GM06990 (cell line): Measurements from ENCODE around the gene EIF4H.

Experiments used
- DNase-seq: peaks from one replicate; pipeline ENCODE4 v3.0.0-alpha.2; 2011; ENCODE audit not compliant: insufficient read length; ENCODE audit errors: extremely low read depth
- H3K27me3 ChIP-seq: replicated peaks from 2 replicates; pipeline ENCODE4 v1.6.0; 2011; ENCODE audit warnings: low read length; ENCODE audit not compliant: control insufficient read depth, insufficient read depth
- H3K36me3 ChIP-seq: 2 replicates; pipeline ENCODE4 v1.5.1; 2011; ENCODE audit warnings: low read length; ENCODE audit not compliant: control insufficient read depth, insufficient read depth
- H3K4me3 ChIP-seq: replicated peaks from 2 replicates; pipeline ENCODE4 v1.5.1; 2011; ENCODE audit warnings: low read depth, mild to moderate bottlenecking, control low read depth, low read length
- TF ChIP-seq, protein P1 (sequence below): IDR thresholded peaks from 2 replicates; pipeline ENCODE4 v1.5.1; 2011; ENCODE audit warnings: low read length, control low read depth, mild to moderate bottlenecking, inconsistent platforms; ENCODE audit not compliant: insufficient read depth, poor library complexity, severe bottlenecking

Gene EIF4H

DNA sequence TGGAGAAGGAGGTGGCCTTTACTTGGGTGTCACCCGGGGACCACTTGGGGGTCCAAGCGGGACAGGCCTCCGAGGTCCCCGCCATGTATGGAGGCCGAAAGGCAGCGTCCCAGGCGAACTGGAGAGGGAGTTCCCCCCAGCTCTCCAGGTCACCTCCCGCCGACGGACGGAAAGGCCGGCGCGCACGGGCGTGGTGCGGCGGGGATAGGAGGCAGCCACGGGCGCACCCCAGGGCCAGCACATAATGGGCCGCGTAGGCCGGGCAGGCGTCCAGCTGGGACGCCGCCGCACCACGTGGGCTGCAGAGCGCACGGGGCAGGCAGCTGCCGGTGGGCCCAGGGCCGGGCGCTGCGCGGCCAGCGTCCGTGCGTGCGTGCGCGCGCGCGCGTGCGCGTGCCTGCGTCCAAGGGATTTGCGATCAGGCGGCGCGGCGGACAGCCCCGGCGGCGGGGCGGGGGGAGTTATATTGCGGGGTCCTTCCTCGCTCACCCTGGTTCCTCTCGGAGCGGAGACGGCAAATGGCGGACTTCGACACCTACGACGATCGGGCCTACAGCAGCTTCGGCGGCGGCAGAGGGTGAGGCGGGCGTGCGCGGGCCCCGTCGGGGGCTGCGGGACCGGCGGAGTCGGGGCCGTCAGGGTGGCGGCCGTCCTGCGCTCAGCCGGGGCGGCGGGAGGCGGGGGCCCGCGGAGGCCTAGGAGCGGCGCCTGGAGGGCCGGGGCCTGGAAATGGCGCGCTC lies at the start of gene EIF4H:
Gene EIF4H, plus strand, starts transcription at position 491 of the 740 bp plus-strand sequence. Its CDS starts 28 bp downstream, at position 519.
- no peaks in the 10 kb centered on the region for H3K27me3 ChIP-seq
- TF ChIP-seq, protein P1, sequence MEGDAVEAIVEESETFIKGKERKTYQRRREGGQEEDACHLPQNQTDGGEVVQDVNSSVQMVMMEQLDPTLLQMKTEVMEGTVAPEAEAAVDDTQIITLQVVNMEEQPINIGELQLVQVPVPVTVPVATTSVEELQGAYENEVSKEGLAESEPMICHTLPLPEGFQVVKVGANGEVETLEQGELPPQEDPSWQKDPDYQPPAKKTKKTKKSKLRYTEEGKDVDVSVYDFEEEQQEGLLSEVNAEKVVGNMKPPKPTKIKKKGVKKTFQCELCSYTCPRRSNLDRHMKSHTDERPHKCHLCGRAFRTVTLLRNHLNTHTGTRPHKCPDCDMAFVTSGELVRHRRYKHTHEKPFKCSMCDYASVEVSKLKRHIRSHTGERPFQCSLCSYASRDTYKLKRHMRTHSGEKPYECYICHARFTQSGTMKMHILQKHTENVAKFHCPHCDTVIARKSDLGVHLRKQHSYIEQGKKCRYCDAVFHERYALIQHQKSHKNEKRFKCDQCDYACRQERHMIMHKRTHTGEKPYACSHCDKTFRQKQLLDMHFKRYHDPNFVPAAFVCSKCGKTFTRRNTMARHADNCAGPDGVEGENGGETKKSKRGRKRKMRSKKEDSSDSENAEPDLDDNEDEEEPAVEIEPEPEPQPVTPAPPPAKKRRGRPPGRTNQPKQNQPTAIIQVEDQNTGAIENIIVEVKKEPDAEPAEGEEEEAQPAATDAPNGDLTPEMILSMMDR = no peak
- peak within 1 kb of the TSS; percentile 92 for H3K4me3 ChIP-seq
- peak; percentile 98 for DNase-seq
- peaks cover 2% of the 10 kb centered on the region for H3K36me3 ChIP-seq

DNA sequence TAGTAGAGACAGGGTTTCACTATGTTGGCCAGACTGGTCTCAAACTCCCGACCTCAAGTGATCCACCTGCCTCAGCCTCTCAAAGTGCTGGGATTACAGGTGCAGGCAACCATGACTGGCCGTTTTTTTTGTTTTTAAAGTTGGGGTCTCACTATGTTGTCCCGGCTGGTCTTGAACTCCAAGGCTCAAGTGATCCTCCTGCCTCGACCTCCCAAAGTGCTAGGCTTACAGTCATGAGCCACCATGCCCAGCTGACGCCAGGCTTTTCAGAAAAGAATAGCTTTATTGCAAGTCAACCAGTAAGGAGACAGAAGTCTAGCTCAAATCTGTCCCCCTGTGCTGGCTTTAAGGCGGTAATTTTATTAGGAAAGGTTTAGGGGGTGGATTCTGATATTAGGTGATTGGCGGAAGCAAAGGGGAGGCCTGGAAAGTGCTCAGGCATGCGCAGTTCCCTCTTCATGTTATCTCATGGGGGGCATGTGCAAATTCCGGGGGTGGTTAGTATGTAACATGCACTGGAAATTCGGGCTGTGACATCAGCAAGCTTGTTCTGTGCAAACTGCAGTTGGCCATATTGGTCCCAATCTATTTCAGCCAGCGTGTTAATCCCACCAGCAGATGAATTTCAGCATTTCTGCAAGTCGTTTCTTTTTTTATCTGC lies 47.8 kb upstream of the EIF4H start:
- no peak for DNase-seq
- TF ChIP-seq, protein P1 = no peak
- H3K36me3 ChIP-seq = peaks cover 4% of the 10 kb centered on the region
- H3K4me3 ChIP-seq = no peak overlapping the region
- no peaks in the 10 kb centered on the region; the same call in 1 of the 2 replicates for H3K27me3 ChIP-seq

GRCh38 chr7:74129887-74130286 lies 44.3 kb upstream of the EIF4H start:
- no peaks in the 10 kb centered on the region; the same call in 1 of the 2 replicates for H3K27me3 ChIP-seq
- TF ChIP-seq, protein P1 = no peak
- DNase-seq = no peak

DNA sequence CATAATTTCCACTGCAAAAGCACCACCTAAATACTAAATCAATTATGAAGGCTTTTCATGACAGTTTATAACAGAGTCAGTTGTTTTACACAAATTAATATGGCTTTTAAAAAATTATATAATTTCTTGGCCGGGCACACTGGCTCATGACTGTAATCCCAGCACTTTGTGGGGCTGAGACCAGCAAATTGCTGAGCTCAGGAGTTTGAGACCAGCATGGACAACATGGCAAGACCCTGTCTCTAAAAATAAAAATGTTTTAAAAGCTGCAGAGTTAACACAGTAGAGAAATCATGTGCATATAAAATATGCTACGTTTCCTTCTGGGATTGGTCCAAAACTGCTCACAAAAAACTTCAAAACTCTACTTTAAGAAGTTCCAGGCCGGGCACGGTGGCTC lies 43.6 kb upstream of the EIF4H start:
- TF ChIP-seq, protein P1 = no peak

More at GRCh38 chr7:74129887-74130286, 44.3 kb upstream of the EIF4H start:
- H3K36me3 ChIP-seq = no peaks in the 10 kb centered on the region
- H3K4me3 ChIP-seq = no peak overlapping the region

DNA sequence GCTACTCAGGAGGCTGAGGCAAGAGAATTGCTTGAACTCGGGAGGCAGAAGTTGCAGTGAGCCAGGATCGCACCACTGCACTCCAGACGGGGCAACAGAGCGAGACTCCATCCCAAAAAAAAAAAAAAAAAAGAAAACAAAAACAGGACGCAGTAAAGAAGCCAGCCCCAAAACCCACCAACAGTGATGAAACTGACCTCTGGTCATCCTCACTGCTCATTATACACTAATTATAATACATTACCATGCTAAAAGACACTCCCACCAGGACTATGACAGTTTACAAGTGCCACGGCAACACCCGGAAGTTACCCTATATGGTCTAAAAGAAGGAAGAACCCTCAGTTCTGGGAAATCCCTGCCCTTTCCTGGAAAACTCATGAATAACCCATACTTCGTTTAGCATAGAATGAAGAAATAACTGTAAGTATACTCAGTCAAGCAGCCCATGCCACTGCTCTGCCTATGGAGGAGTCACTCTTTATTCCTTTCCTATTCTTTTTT lies 40.0 kb upstream of the EIF4H start:
- H3K4me3 ChIP-seq = no peak overlapping the region
- no peak for DNase-seq

More for the DNA sequence above, 43.6 kb upstream of the EIF4H start:
- H3K36me3 ChIP-seq = no peaks in the 10 kb centered on the region
- no peak for DNase-seq
- no peak overlapping the region for H3K4me3 ChIP-seq
- H3K27me3 ChIP-seq = no peaks in the 10 kb centered on the region; the same call in 1 of the 2 replicates

More for the DNA sequence above, 40.0 kb upstream of the EIF4H start:
- H3K27me3 ChIP-seq = no peaks in the 10 kb centered on the region; the same call in 1 of the 2 replicates
- TF ChIP-seq, protein P1 = no peak
- no peaks in the 10 kb centered on the region for H3K36me3 ChIP-seq
